Esophagus muscularis mucosa (tissue), 4 donors: ENCODE results near the gene RPL28. TPM values are rescaled to one million over a fixed set of nuclear protein-coding genes. Genes with fewer than 3 reads are reported as not detected.

Source experiments
- DNase-seq: peaks from one replicate; pipeline ENCODE4 v3.0.0-alpha.2; 2017; ENCODE audit errors: extremely low spot score
- H3K27ac ChIP-seq, 4 donors: fragments of 200-600 bp; sonication (generic); replicated peaks in 1 of 4; 1 replicate in 3 of 4; 2 replicates in 1 of 4; pipeline ENCODE4 v1.5.1; 2016 to 2019; ENCODE audit warnings: mild to moderate bottlenecking in 1 of 4
- H3K27me3 ChIP-seq, 4 donors: fragments of 200-600 bp; sonication (generic); one replicate each; pipeline versions ENCODE4 v1.5.1 to v1.6.0; 2016 to 2019
- H3K36me3 ChIP-seq, 4 donors: fragments of 200-600 bp; sonication (generic); one replicate each; pipeline ENCODE4 v1.5.1; 2016 to 2019
- H3K4me1 ChIP-seq, 4 donors: fragments of 200-600 bp; sonication (generic); one replicate each; pipeline ENCODE4 v1.5.1; 2016 to 2019
- H3K4me3 ChIP-seq, 4 donors: fragments of 200-600 bp; sonication (generic); 1 replicate in 2 of 4; 2 replicates in 2 of 4; pipeline ENCODE4 v1.5.1; 2016 to 2019; ENCODE audit warnings: mild to moderate bottlenecking in 4 of 4, moderate library complexity in 1 of 4
- H3K9me3 ChIP-seq, 4 donors: fragments of 200-600 bp; sonication (generic); 1 replicate in 3 of 4; 2 replicates in 1 of 4; pipeline ENCODE4 v1.5.1; 2016 to 2019
- EP300 ChIP-seq: sonication (generic); formaldehyde crosslinking; IDR thresholded peaks from one replicate; pipeline ENCODE4 v1.6.1; 2017; ENCODE audit warnings: antibody characterized with exemption
- POLR2A ChIP-seq: fragments of 450-650 bp; IDR thresholded peaks from one replicate; pipeline ENCODE4 v1.6.1; 2017; ENCODE audit warnings: antibody characterized with exemption, moderate library complexity, mild to moderate bottlenecking, low read depth
- POLR2AphosphoS5 ChIP-seq, 2 donors: sonication (generic); formaldehyde crosslinking; IDR thresholded peaks; one replicate each; pipeline ENCODE4 v1.6.1; 2017; ENCODE audit warnings: antibody characterized with exemption in 2 of 2
- WGBS: methylation state at CpG from one replicate; pipeline ENCODE4 v1.1.5; 2018; 5-methylcytosine and 5-hydroxymethylcytosine counted together
- intact Hi-C: fragments of 100-400 bp; cut with DNase I; formaldehyde crosslinking; loops from one replicate; pipeline ENCODE4 v1.15.1; 2023
- total RNA-seq, 4 donors: library from RNA; depleted of rRNA; stranded (reverse); fragments of >200 nt; gene quantifications; one replicate each; pipeline versions ENCODE4 v1.1.0 to v1.2.1, GENCODE V29; 2016
- TF ChIP-seq, protein P1 (sequence below), 3 experiments: fragments of 200-600 bp in 2 of 3; fragments of 450-650 bp in 1 of 3; sonication (generic) in 2 of 3; IDR thresholded peaks; one replicate each; pipeline ENCODE4 v1.5.1; 2017 to 2019; ENCODE audit warnings: antibody characterized with exemption in 3 of 3, mild to moderate bottlenecking in 2 of 3, moderate library complexity in 1 of 3

RPL28 gene
- total RNA-seq, 4 donors from 2014 or later = 263 to 419 (median 369) TPM

DNA sequence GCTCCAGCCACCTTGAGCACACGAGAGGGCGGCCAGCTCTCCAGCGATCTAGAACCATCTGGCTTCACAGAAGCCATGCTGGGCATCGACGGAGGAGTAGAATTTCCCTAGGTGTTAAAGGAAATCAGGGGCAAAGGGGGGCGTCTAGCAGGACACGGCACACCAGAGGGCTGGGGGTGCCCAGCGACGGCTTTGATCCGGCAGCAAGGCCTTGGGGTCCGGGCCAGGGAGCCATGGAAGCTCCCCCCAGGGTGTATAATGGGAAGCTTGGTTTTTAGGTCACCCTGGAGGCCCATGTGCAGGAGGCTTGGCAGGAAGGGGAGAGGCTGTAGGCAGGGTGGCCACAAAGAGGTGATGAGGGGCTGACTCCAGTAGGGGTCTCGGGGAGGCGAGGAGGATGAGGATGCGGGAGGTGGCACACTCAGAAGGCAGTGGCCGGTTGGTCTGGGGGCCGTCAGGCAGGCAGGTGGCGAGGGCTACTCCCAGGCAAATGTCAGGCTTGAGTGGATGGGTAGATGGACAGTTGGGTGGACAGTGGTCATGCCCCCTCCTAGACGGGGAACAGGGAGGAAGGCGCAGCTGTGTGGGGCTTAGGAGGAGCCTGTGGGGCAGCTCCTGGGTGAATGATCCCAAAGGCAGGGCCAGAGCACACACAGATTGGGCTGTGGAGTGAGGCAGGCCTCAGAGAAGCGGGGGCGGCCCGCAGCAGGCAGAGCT is 40.5 kb upstream of the RPL28 start:
- H3K27me3 ChIP-seq = peaks cover 0 to 14% (median 2%) of the 10 kb centered on the region in 4 donors
- intact Hi-C loops = no loop called here
- DNase-seq = no peak
- peaks cover 17 to 41% (median 28%) of the 10 kb centered on the region in 4 donors for H3K4me1 ChIP-seq
- peaks cover 0 to 54% (median 36%) of the 10 kb centered on the region in 4 donors for H3K36me3 ChIP-seq
- no peak for TF ChIP-seq POLR2A
- TF ChIP-seq EP300 = no peak
- TF ChIP-seq, protein P1, sequence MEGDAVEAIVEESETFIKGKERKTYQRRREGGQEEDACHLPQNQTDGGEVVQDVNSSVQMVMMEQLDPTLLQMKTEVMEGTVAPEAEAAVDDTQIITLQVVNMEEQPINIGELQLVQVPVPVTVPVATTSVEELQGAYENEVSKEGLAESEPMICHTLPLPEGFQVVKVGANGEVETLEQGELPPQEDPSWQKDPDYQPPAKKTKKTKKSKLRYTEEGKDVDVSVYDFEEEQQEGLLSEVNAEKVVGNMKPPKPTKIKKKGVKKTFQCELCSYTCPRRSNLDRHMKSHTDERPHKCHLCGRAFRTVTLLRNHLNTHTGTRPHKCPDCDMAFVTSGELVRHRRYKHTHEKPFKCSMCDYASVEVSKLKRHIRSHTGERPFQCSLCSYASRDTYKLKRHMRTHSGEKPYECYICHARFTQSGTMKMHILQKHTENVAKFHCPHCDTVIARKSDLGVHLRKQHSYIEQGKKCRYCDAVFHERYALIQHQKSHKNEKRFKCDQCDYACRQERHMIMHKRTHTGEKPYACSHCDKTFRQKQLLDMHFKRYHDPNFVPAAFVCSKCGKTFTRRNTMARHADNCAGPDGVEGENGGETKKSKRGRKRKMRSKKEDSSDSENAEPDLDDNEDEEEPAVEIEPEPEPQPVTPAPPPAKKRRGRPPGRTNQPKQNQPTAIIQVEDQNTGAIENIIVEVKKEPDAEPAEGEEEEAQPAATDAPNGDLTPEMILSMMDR (IDR thresholded peaks at IDR 0.05) = no peak
- TF ChIP-seq POLR2AphosphoS5 (IDR thresholded peaks at IDR 0.05) = no peak
- no peak overlapping the region for H3K27ac ChIP-seq
- WGBS = 84% methylated on average over 17 of the region's 22 CpGs
- H3K9me3 ChIP-seq = no peaks in the 10 kb centered on the region
- no peak overlapping the region for H3K4me3 ChIP-seq

DNA sequence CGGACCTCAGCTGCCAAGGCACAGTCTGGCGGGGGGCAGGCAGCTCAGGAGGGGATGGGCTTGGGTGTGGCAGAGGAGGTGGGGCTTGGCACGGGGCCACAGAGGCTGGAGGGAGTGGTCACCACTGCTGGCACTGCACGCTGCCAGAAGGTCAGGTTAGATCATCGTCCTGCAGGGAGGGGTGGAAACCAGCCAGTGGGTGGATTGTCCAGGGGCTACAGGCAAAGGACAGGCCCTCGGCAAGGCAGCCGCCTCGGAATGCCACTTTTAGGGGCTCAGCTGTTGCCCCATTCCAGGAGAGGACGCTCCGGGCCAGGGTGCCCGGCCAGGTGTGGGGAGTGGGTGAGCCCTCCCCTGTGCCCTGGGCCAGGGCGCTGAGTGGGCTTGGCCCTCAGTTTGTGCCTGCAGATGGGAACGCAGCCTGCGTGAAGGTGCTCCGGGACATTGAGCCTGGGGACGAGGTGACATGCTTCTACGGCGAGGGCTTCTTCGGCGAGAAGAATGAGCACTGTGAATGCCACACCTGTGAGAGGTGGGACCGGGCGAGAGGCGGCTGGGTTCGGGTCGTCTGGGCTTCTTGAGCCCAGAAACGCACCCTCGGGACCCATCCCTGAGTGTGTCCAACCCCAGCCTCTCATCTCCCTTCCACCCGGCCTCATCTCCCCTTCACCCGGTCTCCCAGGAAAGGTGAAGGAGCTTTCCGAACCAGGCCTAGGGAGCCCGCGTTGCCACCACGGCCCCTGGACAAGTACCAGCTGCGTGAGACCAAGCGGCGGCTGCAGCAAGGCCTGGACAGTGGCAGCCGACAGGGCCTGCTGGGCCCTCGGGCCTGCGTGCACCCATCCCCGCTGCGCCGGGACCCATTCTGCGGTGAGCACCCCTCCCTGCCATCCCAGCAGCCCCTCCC is 39.7 kb upstream of the RPL28 start:
- H3K4me1 ChIP-seq = peaks cover 8 to 33% (median 20%) of the 10 kb centered on the region in 4 donors
- H3K4me3 ChIP-seq = no peak overlapping the region
- no peak for DNase-seq
- no peaks in the 10 kb centered on the region for H3K9me3 ChIP-seq
- peaks cover 0 to 22% (median 7%) of the 10 kb centered on the region in 4 donors for H3K27me3 ChIP-seq
- intact Hi-C loops = no loop called here
- H3K27ac ChIP-seq = peak overlapping the region in 1 of 4 donors; percentile 21
- 88% methylated on average over 26 of the region's 43 CpGs for WGBS
- H3K36me3 ChIP-seq = peaks cover 0 to 54% (median 36%) of the 10 kb centered on the region in 4 donors
- TF ChIP-seq EP300 (no peak), POLR2A (no peak), POLR2AphosphoS5 (IDR thresholded peaks at IDR 0.05) (no peak)
- TF ChIP-seq, protein P1 (IDR thresholded peaks at IDR 0.05) = no peak

DNA sequence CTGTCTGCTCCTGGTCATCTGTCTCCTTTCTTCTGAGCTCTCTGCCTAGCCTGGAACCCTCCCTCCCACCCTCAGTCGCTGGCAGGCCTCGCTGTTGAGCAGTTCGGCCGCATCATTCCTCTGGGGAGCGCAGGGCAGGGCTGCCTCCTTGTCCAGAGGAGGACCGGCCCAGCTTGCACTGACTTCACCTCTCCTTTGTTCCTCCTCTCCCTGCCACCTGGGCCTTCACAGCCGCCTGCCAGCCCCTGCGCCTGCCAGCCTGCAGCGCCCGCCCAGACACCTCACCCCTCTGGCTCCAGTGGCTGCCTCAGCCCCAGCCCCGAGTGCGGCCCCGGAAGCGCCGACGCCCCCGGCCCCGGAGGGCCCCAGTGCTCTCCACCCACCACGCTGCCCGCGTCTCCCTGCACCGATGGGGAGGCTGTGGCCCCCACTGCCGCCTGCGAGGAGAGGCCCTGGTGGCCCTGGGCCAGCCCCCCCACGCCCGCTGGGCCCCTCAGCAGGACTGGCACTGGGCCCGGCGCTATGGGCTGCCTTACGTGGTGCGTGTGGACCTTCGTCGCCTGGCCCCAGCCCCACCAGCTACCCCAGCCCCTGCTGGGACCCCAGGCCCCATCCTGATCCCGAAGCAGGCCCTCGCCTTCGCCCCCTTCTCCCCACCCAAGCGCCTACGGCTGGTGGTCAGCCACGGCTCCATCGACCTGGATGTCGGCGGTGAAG is 38.8 kb upstream of the RPL28 start:
- Histone ChIP-seq H3K4me1 (peaks cover 3 to 25% (median 12%) of the 10 kb centered on the region in 4 donors), H3K4me3 (no peak overlapping the region), H3K36me3 (peaks cover 0 to 53% (median 36%) of the 10 kb centered on the region in 4 donors), H3K27ac (peak overlapping the region in 1 of 4 donors; percentile 6), H3K27me3 (peaks cover 0 to 30% (median 14%) of the 10 kb centered on the region in 4 donors), H3K9me3 (no peaks in the 10 kb centered on the region)
- no peak for TF ChIP-seq EP300
- TF ChIP-seq, protein P1 (IDR thresholded peaks at IDR 0.05) = no peak
- TF ChIP-seq POLR2A = no peak
- WGBS = 94% methylated on average over 6 of the region's 41 CpGs
- intact Hi-C loops = no loop called here
- DNase-seq = no peak

GRCh38 chr19:55347442-55348009 is 38.2 kb upstream of the RPL28 start:
- DNase-seq = no peak

More at GRCh38 chr19:55347442-55348009, 38.2 kb upstream of the RPL28 start:
- peaks cover 0 to 36% (median 21%) of the 10 kb centered on the region in 4 donors for H3K27me3 ChIP-seq
- peaks cover 3 to 20% (median 11%) of the 10 kb centered on the region in 4 donors for H3K4me1 ChIP-seq
- no peak overlapping the region for H3K27ac ChIP-seq
- peaks cover 0 to 47% (median 29%) of the 10 kb centered on the region in 4 donors for H3K36me3 ChIP-seq
- no peak overlapping the region for H3K4me3 ChIP-seq
- TF ChIP-seq POLR2AphosphoS5 (IDR thresholded peaks at IDR 0.05) = no peak
- TF ChIP-seq, protein P1 (IDR thresholded peaks at IDR 0.05) = no peak
- TF ChIP-seq POLR2A = no peak
- TF ChIP-seq EP300 = no peak
- intact Hi-C loops = no loop called here
- H3K9me3 ChIP-seq = no peaks in the 10 kb centered on the region
- WGBS = 74% methylated on average over 4 of the region's 10 CpGs
